ENCODE results near the gene PAX7.

Gene PAX7

DNA sequence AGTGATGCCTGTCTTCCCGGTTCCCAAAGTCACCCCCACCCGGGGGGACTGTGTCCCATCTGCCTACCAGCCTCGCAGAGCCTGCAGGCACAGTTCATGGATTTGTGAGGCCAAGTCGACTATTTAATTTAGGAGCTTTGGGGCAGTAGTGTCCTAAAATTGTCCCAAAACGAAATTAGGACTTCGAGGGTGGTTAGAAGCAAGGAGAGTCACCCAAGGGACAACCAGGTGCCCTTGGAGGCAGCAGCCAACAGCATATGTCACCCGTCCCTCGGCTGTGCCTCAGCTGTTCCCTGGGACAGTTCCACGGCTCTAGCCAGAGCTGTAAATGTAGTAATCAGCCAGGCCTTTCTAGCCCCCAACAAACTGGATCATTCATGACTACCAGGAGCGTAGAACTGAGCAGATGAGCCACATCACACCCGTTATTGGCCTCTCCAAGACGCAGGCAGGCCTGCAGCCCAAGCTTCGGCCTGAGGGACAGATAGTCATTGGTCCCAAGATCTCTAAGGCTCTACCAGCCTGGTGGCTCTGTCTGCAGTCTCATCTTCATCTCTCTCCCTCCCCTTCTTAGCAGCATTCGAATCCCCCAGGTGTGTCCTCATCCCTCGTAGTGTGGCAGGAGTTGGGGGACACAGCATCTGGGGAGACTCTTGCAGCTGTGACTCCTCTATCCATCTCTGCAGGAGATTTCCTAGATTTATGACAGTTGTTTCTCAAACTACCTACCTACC lies 2.9 kb downstream of the PAX7 start:
- no peaks in the 10 kb centered on the region for H3F3A ChIP-seq (ENCODE audit: insufficient read depth, low read length)
- H3K9ac ChIP-seq (ENCODE audit: low read length): no peak overlapping the region
- H3K4me2 ChIP-seq (ENCODE audit: low read length): no peak overlapping the region
- H3K9me2 ChIP-seq (ENCODE audit: low read depth, low read length): no peaks in the 10 kb centered on the region
- no peak overlapping the region for H2AFZ ChIP-seq (ENCODE audit: low read length)
- H3K79me2 ChIP-seq (ENCODE audit: insufficient read depth, low read length): no peaks in the 10 kb centered on the region
- 0 out of 2 replicates have a peak, but pooled peaks cover under 1% of the 10 kb centered on the region for H3K27me3 ChIP-seq (ENCODE audit: insufficient read depth, low read length)
- H3K36me3 ChIP-seq (ENCODE audit: insufficient read depth, low read length): no peaks in the 10 kb centered on the region
- no peak overlapping the region for H3K4me3 ChIP-seq (ENCODE audit: low read depth, low read length, poor library complexity, severe bottlenecking)
- no peaks in the 10 kb centered on the region for H4K20me1 ChIP-seq (ENCODE audit: insufficient read depth, low read length)
- H3K27ac ChIP-seq (ENCODE audit: low read depth, low read length, poor library complexity, severe bottlenecking): no peak overlapping the region
- no peaks in the 10 kb centered on the region for H3K9me3 ChIP-seq (ENCODE audit: low read length)
- no peak for TF ChIP-seq EZH2 (IDR thresholded peaks at IDR 0.05; ENCODE audit: borderline replicate concordance, low read length)
- TF ChIP-seq, protein P1, sequence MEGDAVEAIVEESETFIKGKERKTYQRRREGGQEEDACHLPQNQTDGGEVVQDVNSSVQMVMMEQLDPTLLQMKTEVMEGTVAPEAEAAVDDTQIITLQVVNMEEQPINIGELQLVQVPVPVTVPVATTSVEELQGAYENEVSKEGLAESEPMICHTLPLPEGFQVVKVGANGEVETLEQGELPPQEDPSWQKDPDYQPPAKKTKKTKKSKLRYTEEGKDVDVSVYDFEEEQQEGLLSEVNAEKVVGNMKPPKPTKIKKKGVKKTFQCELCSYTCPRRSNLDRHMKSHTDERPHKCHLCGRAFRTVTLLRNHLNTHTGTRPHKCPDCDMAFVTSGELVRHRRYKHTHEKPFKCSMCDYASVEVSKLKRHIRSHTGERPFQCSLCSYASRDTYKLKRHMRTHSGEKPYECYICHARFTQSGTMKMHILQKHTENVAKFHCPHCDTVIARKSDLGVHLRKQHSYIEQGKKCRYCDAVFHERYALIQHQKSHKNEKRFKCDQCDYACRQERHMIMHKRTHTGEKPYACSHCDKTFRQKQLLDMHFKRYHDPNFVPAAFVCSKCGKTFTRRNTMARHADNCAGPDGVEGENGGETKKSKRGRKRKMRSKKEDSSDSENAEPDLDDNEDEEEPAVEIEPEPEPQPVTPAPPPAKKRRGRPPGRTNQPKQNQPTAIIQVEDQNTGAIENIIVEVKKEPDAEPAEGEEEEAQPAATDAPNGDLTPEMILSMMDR (IDR thresholded peaks at IDR 0.05; ENCODE audit: low read length): no peak
- H3K4me1 ChIP-seq (ENCODE audit: insufficient read depth, low read length, severe bottlenecking): no peaks in the 10 kb centered on the region

GRCh38 chr1:18634276-18634675 lies 3.6 kb downstream of the PAX7 start:
- peaks cover 5% of the 10 kb centered on the region; the same call in 1 of the 2 replicates for H3K27me3 ChIP-seq (ENCODE audit: insufficient read depth, low read length)
- no peak overlapping the region for H3K4me2 ChIP-seq (ENCODE audit: low read length)
- no peaks in the 10 kb centered on the region for H3K4me1 ChIP-seq (ENCODE audit: insufficient read depth, low read length, severe bottlenecking)
- H2AFZ ChIP-seq (ENCODE audit: low read length): no peak overlapping the region
- H3K9me3 ChIP-seq (ENCODE audit: low read length): no peaks in the 10 kb centered on the region
- no peak overlapping the region for H3K9ac ChIP-seq (ENCODE audit: low read length)
- H3K79me2 ChIP-seq (ENCODE audit: insufficient read depth, low read length): no peaks in the 10 kb centered on the region
- TF ChIP-seq, protein P1 (IDR thresholded peaks at IDR 0.05; ENCODE audit: low read length): no peak
- no peak for TF ChIP-seq EZH2 (IDR thresholded peaks at IDR 0.05; ENCODE audit: borderline replicate concordance, low read length)
- no peak overlapping the region for H3K4me3 ChIP-seq (ENCODE audit: low read depth, low read length, poor library complexity, severe bottlenecking)
- no peaks in the 10 kb centered on the region for H3F3A ChIP-seq (ENCODE audit: insufficient read depth, low read length)
- no peak overlapping the region for H3K27ac ChIP-seq (ENCODE audit: low read depth, low read length, poor library complexity, severe bottlenecking)
- H3K9me2 ChIP-seq (ENCODE audit: low read depth, low read length): no peaks in the 10 kb centered on the region
- H4K20me1 ChIP-seq (ENCODE audit: insufficient read depth, low read length): no peaks in the 10 kb centered on the region
- H3K36me3 ChIP-seq (ENCODE audit: insufficient read depth, low read length): no peaks in the 10 kb centered on the region

- Histone ChIP-seq H3K79me2 (ENCODE audit: insufficient read depth, low read length) (no peaks in the 10 kb centered on the region), H3K4me3 (ENCODE audit: low read depth, low read length, poor library complexity, severe bottlenecking) (no peak overlapping the region), H2AFZ (ENCODE audit: low read length) (no peak overlapping the region), H3K27me3 (ENCODE audit: insufficient read depth, low read length) (peaks cover 7% of the 10 kb centered on the region; the same call in 1 of the 2 replicates), H3K9me2 (ENCODE audit: low read depth, low read length) (no peaks in the 10 kb centered on the region), H3F3A (ENCODE audit: insufficient read depth, low read length) (no peaks in the 10 kb centered on the region), H3K27ac (ENCODE audit: low read depth, low read length, poor library complexity, severe bottlenecking) (no peak overlapping the region), H3K4me2 (ENCODE audit: low read length) (no peak overlapping the region), H4K20me1 (ENCODE audit: insufficient read depth, low read length) (no peaks in the 10 kb centered on the region), H3K9ac (ENCODE audit: low read length) (no peak overlapping the region), H3K4me1 (ENCODE audit: insufficient read depth, low read length, severe bottlenecking) (no peaks in the 10 kb centered on the region), H3K36me3 (ENCODE audit: insufficient read depth, low read length) (no peaks in the 10 kb centered on the region), H3K9me3 (ENCODE audit: low read length) (no peaks in the 10 kb centered on the region)
- TF ChIP-seq, protein P1 (IDR thresholded peaks at IDR 0.05; ENCODE audit: low read length): no peak
- TF ChIP-seq EZH2 (IDR thresholded peaks at IDR 0.05; ENCODE audit: borderline replicate concordance, low read length): no peak
Observed at GRCh38 chr1:18635070-18635577, 4.5 kb downstream of the PAX7 start.
